NCI-H2227 treated with DMSO at 0.1 percent for 48 hours (cell line): ENCODE data around the gene COL8A2.

Source experiments
- DNase-seq: peaks from one replicate; lab custom pipeline; 2025; lab: John Stamatoyannopoulos, UW

COL8A2 gene

GRCh38 chr1:36136535-36136934, 11.5 kb upstream of the COL8A2 start:
- no peak for DNase-seq

GRCh38 chr1:36135796-36136195, 10.8 kb upstream of the COL8A2 start:
- no peak for DNase-seq

GRCh38 chr1:36135330-36135667, 10.3 kb upstream of the COL8A2 start:
- no peak for DNase-seq

GRCh38 chr1:36134505-36135329, 9.7 kb upstream of the COL8A2 start:
- DNase-seq, result peak; percentile 37

- no peak for DNase-seq
Measured at GRCh38 chr1:36134031-36134430, 9.0 kb upstream of the COL8A2 start.

- DNase-seq, result no peak
Measured at GRCh38 chr1:36133484-36133883, 8.5 kb upstream of the COL8A2 start.

GRCh38 chr1:36132029-36132428, 7.0 kb upstream of the COL8A2 start:
- no peak for DNase-seq

GRCh38 chr1:36128905-36129206, 3.8 kb upstream of the COL8A2 start:
- DNase-seq, result no peak

GRCh38 chr1:36128126-36128904, 3.3 kb upstream of the COL8A2 start:
- no peak for DNase-seq

- no peak for DNase-seq
Measured at GRCh38 chr1:36126797-36127500, 1.9 kb upstream of the COL8A2 start.

GRCh38 chr1:36126005-36126716, 1.1 kb upstream of the COL8A2 start:
- DNase-seq, result no peak

GRCh38 chr1:36124404-36125128, 456 bp downstream of the COL8A2 start:
- DNase-seq, result no peak

GRCh38 chr1:36123356-36123755, 1.7 kb downstream of the COL8A2 start:
- no peak for DNase-seq

- peak; percentile 12 for DNase-seq
Measured at GRCh38 chr1:36122062-36123030, 2.7 kb downstream of the COL8A2 start.

- DNase-seq, result no peak
Measured at GRCh38 chr1:36119456-36119855, 5.6 kb downstream of the COL8A2 start.

- no peak for DNase-seq
Measured at GRCh38 chr1:36118447-36119204, 6.4 kb downstream of the COL8A2 start.

- no peak for DNase-seq
Measured at GRCh38 chr1:36116901-36117300, 8.1 kb downstream of the COL8A2 start.

GRCh38 chr1:36115931-36116330, 9.1 kb downstream of the COL8A2 start:
- no peak for DNase-seq

- no peak for DNase-seq
Measured at GRCh38 chr1:36115200-36115669, 9.8 kb downstream of the COL8A2 start.

GRCh38 chr1:36114371-36114770, 10.7 kb downstream of the COL8A2 start:
- DNase-seq, result no peak
